Hindlimb muscle (tissue), 1 donor: ENCODE data around the gene FBXL13. TPM values are rescaled to one million over a fixed set of nuclear protein-coding genes. Genes with fewer than 3 reads are reported as not detected.
A peak's percentile ranks its signal among the peaks of the same experiment; 100 is the strongest.
"Not testable (repeated sequence)": the region's sequence is repeated elsewhere in the genome, so short reads cannot be mapped to it uniquely, and the experiment has no call there.

ENCODE experiments used
- DNase-seq: peaks from one replicate; pipeline ENCODE4 v3.0.0-alpha.2; 2013
- polyA plus RNA-seq: library from polyadenylated mRNA; unstranded; fragments of 120-200 nt; gene quantifications from one replicate; pipeline ENCODE4 v1.2.1, GENCODE V29; 2013; ENCODE audit not compliant: insufficient read length

The FBXL13 gene
- polyA plus RNA-seq, 1 donor = 0.76 TPM

DNA sequence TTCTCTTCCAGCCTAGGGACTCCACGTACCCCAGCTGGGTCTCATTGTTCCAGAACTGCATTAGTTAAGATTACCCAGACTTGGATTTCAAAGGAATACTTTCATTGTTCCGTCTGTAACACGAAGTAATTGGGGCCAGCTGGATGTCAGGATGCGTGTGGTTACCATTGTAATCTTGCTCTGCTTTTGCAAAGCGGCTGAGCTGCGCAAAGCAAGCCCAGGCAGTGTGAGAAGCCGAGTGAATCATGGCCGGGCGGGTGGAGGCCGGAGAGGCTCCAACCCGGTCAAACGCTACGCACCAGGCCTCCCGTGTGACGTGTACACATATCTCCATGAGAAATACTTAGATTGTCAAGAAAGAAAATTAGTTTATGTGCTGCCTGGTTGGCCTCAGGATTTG lies 140.8 kb downstream of the FBXL13 start:
- DNase-seq = peak; percentile 69

DNA sequence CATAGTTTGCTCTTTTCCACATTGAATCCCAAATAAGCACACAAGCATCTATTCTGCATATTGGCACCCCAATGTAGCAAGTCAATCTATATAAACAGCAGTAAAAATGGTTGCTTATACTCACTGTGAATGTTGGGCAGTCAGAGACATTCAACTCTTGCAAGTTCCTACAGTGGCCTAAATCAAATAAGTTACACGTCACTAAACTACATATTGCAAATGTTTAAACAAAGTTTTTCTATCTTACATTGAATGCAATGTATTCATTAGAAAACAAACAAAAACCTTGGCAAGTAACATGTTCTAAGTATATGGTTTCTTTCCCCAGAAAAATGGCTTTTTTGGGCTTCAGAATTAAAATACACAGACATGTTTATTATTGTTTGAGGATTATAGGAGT lies 142.8 kb downstream of the FBXL13 start:
- DNase-seq = no peak

DNA sequence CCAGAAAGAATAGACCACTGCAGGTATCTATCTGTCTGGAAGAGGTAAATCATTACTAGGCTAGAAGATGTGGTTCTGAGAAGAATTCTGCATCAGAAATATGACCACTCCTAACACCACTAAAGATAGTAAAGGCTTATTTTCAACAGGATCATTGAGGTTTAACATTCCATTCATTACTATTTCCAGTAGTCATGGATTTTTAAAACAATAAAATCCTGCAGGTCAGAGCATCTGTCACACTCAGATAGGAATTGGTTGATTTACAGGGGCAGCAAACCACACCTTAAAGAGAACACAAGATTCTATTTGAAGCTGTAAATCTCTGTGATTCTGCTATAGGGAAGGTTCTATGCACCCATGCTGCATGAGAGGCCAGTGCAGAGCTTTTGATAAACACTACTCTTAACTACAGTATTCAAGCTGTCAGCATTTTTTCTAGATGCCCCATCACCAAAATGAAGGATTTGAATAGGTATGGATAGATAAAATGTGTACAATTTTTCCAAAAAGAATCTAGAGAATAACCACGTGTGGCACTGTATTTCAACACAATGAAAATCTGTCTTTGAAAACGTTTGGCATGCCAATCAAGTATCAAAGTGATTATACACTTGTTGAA lies 147.2 kb downstream of the FBXL13 start:
- DNase-seq = no peak

DNA sequence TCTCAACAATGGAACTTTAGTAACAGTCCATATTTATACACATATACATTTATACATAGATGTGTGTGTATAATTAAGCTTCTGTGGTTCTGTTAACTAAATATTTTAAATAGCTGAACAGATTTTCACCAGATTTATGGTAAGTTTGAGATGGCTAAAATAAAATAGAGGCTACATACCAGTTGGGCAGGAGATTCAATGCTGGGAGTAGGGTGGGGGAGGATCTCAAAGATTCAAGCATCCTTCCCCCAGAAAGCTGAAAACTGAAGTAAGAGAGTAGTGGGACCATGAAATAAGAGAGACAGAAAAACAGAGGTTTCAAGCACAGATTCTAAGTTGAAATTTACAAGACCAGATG lies 147.8 kb downstream of the FBXL13 start:
- no peak for DNase-seq

DNA sequence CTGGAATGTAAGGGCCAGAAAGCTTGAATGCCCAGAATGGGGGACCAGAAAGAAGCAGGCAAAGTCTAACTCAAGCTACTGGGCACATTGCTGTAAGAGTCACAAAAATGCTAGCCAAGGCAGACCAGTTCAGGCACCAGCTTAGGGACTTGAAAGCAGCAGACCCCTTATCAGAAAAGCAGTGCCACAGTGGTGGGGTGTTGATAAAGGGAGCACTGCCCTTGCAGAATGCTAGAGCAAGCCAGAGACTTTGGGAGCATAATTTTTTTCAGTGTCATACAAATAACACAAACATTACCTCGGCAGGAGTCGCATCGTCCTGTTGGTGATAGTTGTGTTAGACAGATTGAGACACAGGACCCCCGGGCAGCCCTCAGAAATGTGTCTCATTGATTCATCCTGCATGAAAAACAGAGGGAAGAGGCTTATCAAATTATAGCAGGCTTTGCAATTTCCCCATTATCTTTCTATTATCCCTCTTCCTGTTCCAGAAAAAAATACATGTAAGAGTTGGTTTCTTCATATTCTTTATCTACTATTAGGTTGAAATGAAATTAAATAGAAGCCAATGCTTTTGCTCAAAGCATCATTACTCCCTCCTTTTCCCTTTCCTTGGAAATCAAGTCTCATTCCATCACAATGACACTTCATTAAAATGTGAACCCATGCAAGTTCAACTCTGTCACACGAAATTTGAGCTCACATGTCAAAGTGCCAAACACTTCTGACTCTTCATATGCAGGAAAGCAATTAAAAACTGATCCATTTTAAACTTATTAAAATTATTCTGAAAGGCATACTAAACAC lies 148.4 kb downstream of the FBXL13 start:
- DNase-seq = no peak

DNA sequence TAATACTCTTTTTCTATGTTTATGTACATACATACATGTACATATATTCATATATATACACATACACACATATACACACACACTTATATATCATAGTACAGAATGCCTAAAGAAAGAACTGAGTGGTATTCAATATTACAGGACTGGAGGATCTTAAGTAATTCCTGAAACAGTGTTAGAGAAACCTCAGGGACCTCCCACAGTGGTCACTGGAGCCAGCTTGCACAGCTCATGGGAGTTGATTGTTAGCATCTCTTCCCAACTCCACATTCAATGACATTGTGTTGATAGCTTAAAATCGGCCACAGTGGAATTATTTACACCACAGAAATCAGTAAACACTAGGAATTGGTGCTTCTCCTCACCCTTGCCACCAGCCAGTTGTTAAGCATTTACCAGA lies 155.8 kb downstream of the FBXL13 start:
- DNase-seq = no peak

DNA sequence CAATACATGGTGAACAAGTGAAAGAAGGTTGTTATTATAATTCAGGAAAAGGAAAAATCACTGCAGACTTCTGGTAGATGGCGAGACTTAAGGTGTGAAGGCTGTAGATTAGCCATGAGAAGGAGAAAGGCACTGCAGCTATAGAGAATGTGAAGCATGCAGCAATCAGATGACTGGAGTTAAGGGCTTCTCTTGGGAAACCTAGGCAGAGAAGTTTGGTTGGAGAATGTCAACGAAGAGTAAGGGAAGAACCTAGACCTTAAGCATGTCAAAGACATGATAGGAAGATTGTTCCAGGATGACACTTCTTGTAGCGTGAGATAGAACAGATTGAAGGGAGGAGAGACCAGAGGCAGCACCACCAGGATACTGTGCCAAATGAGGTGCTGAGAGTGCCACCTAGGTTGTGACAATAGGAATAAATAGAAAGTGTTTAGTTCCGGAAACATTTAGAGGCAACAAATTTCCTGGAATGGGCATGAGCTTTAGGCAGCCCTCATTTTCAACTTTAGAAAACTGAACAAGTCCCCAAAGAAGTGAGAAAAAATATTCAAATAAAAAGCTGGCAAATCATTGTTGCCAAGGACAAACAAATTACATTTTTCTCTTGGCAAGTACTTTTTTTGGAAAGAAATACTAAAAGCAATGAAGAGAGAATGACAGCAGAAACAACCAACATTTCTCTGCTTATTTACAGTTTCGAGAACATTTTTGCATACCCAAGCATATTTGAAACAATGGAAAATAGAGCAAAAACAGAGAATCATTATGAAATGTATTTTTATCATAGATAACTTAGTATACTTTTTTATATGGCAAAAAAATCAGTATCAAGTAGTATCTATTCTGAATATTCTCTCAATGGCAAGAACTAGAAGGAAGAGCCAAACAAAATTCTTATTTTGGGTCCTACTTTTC lies 156.9 kb downstream of the FBXL13 start:
- DNase-seq = no peak

DNA sequence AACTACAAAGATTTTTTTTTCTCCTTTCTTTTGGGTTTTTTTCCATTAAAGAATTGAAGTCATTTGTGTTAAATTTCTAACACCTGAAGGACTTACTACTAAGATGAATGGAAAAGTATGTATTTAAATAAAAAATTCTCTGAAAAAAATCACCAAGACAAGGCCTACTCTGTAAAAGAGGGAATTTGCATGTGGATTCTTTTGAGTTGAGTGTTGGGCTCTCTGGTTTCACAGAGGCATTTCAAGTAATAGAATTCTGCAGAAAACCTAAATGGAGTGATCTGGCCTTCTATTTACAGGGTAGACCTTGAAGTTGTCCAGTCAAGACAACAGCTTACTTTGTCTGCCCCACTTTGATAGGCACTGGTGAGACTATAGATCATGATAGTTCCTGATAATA lies 157.7 kb downstream of the FBXL13 start:
- no peak for DNase-seq

DNA sequence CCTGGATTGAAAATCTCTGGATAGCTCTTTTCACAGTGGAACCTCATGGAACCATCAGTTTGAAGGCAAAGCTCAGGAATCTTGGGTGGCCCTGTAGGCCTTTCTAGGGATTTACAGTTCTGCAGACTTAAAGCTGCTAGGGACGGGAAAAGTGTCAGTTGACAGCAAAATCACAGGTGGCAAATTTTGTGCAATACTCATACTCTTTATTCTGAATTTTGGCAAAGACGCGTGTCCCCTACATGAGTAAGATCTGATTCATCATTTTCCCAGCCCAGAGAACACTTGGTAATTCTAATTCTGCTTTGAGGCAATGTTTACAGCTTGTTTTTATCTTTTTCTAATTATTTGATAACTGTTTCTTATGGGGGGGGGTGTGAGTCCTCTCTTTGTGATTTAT lies 158.2 kb downstream of the FBXL13 start:
- no peak for DNase-seq

DNA sequence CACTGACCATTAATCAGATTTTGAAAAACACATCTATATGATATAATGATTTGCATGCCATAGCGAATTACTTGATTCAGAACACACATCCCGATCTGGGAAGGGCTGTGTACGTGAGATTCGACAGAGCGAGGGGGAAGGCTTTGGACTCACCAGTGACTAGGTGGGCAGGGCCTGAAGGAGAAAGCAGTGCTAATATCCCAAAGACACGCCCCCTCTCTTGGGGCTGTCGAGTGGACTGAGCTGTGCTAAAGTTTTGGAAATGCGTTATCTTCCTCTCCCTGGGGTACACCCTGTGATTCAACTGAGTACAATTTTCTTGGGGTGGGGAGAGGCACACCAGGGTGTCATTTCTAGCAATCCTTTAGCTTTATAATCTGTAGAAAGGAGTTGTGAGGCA lies 160.0 kb downstream of the FBXL13 start:
- DNase-seq = peak; percentile 79

DNA sequence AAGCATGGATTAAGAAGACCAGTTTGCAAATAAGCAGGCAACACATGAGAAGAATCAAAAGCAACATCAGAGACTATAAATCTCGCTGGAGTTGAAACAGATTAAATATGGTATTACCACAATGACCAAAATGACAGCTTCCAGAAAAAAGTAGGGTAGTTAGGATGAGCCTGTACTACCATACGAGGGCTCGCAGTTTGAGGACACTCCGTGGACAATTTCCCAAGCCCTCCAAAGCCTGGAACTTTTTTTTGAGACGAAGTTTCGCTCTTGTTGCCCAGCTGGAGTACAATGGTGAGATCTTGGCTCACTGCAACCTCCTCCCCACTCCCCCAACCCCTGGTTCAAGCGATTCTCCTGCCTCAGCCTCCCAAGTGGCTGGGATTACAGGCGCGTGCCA lies 160.8 kb downstream of the FBXL13 start:
- no peak for DNase-seq

DNA sequence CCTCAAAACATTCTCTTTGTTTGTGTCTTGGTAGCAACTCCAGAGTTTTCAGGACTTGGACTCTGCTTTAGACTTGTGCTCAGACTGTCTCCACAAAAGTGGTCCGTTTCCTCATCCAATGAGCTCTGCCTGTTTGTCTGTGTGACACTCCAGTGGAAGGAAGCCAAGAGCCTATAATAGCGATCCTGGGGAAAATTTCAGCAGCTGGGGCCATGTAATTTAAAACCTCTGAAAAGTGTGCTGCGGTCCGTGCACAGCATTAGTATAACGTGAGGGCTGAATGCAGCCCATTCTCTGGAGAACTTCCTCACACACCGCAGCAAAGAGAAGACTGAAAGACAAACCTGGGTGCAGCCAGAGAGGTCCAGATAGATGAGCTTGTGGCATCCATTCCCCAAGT lies 161.9 kb downstream of the FBXL13 start, which contains the start of gene LRRC17:
Gene LRRC17, plus strand, starts transcription at position 259 of the 400 bp plus-strand sequence. CDS start 20,914 bp downstream, outside the sequence.
- peak; percentile 88 for DNase-seq

DNA sequence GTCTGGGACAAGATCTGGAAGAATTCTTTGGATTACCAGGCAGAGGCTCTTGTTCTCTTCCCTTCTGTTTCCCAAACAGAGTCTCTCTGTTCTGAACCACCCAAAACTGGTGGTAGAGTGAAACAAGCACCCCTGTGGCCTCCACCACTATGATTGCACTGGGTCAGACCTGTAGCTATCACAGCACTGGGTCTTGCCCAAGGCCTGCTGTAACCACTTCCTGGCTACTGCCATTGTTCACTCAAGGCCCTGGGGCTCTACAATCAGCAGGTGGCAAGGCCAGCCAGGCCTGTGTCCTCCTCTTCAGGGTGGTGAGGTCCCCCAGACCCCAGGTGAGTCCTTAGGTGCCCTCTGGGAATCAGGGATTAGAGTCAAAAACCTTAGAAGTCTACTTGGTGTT lies 165.9 kb downstream of the FBXL13 start:
- no peak for DNase-seq

DNA sequence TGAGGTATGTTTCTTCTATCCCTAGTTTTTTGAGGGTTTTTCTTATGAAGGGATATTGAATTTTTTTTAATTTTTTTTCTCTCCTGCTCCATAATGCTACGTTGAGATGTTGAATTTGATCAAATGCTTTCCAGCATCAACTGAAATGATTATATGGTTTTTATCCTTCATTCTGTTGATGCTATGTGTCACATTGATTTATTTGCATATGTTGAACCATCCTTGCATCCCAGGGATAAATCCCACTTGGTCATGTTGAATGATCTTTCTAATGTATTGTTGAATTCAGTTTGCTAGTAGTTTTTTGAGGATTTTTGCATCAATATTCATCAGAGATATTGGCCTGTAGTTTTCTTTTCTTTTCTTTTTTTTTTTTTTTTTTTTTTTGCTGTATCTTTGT lies 171.0 kb downstream of the FBXL13 start:
- not testable (repeated sequence) for DNase-seq

DNA sequence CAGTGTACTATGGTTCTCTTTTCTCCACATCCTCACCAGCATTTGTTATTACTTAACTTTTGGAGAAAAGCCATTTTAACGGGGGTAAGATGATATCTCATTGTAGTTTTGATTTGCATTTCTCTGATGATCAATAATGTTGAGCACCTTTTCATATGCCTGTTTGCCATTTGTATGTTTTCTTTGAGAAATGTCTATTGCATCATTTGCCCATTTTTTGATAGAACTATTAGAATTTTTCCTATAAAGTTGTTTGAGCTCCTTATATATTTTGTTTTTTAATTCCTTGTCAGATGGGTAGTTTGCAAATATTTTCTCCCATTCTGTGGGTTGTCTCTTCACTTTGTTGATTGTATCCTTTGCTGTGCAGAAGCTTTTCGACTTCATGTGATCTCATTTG lies 172.5 kb downstream of the FBXL13 start:
- DNase-seq = not testable (repeated sequence)

DNA sequence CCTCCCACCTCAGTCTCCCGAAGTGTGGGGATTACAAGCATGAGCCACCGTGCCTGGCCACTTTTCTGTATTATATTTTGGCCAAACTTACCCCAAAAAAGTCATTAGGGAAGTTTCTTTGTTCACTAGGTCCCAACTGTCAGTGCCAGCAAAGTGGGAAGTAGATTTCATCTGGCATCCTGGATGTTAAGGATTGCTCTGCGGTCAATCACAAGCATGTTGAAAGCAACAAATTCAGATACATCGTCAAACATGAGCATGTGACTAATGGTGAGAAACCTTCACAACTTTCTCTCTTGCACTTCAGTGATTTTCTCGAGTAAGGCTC lies 176.1 kb downstream of the FBXL13 start:
- no peak for DNase-seq

DNA sequence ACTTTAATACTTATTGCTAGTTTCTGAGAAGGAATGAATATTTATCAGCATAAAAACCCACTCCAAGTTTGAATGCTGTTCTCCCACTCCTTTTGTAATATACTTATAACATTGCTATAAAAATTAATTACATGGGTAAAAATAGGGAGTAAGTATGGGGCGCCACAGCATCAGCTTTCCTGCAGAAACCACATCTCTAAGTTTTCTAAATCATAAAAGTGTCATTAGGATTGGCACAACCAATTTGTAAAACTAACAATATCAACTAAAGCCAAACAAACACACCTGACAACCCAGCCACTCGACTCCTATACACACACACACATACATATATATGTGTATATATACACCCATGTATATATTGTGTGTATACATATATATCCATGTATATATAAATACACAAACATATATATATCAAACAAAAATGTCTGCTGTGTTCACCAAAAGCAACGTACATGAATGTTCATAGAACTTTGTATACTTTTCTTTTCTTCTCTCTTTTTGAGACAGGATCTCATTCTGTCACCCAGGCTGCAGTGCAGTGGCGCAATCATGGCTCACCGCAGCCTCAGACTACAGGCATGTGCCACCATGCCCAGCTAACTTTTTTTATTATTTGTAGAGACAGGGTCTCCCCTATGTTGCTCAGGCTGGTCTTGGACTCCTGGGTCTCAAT lies 176.6 kb downstream of the FBXL13 start:
- no peak for DNase-seq

DNA sequence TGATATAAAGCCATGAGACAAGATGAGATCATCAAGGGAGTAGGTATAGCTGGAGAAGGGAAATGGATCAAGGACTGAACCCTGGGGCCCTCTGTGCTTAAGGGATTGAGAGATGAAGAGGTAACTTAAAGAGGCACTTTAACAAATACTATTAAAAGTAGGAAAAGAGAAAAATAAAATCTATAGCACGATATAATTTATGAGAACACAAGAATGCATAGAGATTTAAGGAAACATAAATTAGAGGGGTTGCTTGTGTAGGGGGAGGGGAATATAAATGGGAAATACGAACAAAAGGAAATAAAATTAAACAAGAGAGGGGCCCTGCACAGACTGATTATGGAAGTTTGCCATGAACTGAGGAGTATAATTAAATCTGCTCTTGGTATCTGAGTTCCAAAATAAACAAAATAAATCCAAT lies 177.4 kb downstream of the FBXL13 start:
- no peak for DNase-seq

DNA sequence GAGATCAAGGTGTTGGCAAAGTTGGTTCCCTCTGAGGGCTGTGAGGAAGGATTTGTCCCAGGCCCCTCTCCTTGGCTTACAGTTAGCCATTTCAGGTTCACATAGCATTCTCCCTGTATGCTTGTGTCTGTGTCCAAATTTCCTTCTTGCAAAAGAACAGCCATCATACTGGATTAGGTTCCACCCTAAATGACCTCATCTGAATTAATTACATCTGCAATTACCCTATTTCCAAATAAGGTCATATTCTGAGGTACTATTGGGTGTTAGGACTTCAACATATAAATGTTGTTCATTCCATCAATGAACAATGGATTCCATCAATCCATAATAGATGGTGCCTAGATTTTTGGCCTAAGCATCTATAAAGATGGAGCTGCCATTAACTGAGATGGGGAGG lies 178.0 kb downstream of the FBXL13 start:
- DNase-seq = no peak

DNA sequence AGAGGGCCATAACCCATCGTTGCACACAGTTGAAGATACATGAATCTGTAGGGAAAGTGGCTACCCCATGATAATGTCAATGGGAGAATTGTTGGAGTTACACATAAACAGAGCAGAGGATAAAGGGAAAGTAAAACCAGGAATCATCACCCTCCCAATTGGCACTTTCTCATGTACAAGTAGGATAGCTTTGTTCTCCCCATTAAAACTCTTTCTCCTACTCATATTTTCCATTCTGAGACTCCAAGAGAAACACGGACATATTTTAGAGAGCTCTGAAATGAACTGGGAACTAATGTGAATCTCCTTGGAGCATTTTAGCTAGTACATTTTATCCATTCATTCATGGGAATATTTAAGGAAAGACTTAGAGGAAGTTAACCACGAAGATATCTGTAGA lies 179.0 kb downstream of the FBXL13 start:
- no peak for DNase-seq

DNA sequence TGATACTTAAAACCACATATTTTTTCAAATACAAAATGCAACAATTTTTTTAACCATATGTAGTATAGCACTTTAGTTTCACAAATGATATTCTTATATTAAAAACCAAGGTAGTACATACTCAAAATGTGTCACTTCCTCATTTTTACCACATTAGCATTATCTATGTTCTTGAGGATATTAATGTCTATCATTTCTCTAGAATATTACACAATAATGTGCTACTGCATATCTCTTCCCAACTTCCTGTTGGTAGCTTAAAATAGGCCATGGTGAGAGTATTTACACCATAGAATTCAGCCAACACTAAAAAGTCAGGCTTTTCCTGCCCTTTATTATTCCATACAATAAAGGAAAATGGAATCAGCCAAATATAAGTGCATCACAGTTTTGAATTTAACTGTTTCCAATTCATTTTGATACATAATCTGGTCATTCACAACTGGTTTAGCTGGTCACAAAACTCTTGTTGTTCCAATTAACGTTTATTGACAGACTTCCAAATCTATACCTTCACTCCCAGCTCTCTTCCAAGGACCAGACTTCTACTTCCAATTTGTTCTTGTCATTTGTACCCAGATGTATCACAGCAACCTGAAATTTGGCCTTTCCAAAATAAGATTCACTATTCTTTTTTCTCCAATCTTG lies 181.8 kb downstream of the FBXL13 start:
- DNase-seq = no peak

DNA sequence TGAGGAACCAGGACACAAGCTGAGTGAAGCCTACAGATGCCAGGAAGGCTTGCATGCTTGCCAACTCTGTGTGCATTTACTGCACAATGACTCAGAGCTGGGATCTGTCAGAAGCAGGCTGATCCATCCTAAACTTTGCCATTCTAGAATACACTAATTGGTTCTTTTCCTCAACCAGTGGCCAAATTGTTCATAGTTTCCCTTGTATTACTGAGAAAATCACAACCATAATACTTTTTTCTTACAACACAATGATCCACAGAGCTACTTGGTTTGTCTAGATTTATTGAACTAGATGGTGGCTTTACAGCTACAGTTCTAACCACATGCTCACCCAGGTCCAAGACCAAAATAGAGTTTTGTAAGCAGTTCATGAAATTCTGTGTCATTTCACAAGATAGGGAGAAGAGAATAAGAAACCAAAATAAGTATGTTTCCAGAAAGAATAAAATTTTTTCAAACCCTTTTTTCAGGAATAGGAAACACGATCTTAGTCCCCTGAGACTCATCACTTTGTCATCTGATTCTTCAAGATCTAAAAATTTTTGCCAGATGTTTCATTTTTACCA lies 182.8 kb downstream of the FBXL13 start:
- DNase-seq = peak; percentile 70
